GM21381 (cell line): ENCODE results near the gene ARG2.

Source experiments
- ATAC-seq: cut with Tn5 transposase; IDR thresholded peaks from one replicate; pipeline ENCODE4 v1.9.1; 2021; ENCODE audit warnings: mild to moderate bottlenecking, moderate library complexity; ENCODE audit not compliant: unreplicated experiment

Gene ARG2

DNA sequence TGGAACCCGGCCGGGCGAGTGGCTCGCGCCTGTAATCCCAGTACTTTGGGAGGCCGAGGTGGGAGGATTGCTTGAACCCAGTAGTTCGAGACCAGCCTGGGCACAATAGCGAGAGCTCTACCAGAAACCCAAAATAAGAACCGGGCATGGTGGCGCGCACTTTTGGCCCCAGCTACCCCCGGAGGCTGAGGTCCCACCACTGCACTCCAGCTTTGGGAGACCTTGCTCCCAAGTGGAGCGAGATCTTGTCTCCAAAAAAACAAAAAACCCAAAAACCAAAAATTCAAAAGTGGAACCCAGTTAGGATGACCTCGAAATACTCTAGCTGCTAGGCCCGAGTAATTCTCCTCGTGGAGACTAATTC, 55.5 kb downstream of the ARG2 start:
- no peak for ATAC-seq

DNA sequence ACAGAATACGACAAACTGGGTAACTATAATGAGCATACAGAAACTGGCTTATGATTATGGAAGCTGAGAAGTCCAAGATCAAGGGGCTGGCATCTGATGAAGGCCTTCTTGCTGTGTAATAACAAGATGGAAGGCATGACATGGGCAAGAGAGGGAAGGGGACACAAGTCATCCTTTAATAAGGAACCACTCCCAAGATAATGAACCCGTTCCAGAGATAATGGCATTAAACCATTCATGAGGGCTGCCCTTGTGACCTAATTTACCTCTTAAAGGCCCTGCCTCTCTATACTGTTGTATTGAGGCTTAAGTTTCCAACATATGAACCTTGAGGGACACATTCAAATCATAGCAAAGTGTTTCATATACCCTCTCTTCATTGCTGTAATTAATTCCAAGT, 59.3 kb downstream of the ARG2 start:
- ATAC-seq: no peak

DNA sequence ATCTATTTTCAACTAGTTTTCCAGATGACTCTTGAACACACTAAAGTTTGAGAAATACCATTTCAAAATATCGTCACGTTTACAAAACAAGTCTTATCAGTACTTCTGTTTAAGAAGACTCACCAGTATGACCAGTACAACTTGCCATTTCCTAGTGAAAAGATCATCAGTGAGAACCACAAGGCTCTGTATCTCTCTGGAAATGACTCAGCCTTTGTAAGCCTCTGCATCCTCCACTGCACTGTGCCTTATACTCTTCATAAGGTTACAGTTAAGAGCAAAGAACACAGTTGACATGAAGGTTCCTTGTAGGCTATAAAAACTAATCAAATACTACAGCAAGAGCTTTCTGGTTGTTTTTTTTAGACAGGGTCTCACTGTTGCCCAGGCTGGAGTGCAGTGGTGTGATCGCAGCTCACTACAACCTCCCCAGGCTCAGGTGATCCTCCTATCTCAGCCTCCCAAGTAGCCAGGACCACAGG, 60.4 kb downstream of the ARG2 start:
- ATAC-seq: peak; percentile 91

DNA sequence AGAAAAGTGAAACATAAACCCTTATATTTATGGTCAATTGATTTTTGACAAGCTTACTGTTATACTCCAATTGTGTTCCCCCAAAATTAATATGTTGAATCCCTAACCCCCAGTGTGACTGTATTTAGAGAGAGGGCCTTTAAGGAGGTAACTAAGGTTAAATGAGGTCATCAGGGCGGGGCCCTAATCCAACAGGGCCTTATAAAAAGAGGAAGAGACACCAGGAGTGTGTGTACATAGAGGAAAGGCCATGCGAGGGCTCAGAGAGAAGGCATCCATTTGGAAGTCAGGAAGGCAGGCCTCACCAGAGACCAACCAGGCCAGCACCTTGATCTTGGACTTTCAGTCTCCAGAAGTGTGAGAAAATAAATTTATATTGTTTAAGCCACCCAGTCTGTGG, 61.2 kb downstream of the ARG2 start:
- ATAC-seq: no peak

DNA sequence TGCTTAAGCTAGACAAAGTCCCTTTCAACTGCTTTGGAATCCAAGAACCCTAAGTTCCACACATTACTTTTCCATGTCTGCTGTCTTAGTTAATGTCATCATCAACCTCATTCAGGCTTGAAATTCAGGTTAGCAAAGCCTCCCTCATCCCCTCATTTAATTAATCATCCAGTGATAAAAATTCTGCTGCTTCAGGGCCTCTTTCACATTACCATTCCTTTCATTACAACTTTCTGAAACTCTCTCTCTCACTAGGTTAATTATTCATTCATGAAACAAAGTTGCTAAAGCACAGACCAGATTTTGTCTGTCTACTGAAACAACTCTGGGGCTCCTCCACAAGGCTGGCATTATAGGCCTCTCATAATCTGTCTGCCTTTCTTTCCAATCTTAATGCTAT, 64.1 kb downstream of the ARG2 start:
- ATAC-seq: no peak

DNA sequence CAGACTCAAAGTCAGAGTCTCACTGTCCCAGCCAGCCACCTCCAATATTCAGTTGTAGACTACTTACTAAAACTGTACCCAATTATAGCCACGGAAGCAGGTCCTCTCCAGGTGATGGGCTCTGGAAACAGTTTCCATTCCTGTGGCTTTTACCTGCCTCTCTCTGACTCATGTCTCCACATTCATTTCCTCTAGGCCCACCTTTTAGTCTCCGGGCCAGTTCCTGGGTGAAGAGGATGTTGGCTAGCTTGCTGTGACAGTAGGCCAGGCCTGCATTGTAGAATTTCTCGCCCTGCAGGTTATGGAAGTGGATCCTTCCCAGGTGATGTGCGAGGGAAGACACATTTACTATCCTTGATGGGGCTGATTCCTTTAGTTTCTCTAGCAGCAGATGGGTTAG, 70.3 kb downstream of the ARG2 start:
- no peak for ATAC-seq

DNA sequence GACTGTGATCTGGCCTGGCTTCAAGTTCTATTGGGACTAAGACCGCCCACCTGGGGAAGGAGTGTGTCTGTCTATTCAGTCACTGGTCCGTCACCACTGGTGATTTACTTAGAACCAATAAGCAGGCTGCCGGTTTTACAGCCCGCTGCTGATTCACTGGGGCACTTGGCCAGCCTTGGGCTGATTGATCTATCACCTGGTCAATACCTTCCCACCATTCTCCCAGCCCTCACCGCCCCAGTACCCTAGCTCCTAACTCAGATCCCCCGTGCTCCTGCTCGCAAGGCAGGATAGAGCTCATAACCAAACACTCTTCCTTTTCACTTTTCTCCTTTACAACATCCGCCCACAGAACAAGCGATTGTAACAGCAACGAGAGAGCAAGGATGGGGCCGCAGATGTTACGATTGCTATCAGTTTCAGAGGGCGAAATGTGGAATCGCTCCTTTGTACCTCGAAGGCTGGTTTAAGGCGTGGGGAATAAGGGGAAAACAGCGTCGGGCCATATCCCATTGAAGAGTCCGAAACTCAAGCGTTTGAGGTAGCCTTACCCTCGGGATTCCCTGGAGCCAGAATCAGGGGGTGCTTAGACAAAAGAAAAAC, 75.2 kb downstream of the ARG2 start:
- peak; percentile 91 for ATAC-seq

DNA sequence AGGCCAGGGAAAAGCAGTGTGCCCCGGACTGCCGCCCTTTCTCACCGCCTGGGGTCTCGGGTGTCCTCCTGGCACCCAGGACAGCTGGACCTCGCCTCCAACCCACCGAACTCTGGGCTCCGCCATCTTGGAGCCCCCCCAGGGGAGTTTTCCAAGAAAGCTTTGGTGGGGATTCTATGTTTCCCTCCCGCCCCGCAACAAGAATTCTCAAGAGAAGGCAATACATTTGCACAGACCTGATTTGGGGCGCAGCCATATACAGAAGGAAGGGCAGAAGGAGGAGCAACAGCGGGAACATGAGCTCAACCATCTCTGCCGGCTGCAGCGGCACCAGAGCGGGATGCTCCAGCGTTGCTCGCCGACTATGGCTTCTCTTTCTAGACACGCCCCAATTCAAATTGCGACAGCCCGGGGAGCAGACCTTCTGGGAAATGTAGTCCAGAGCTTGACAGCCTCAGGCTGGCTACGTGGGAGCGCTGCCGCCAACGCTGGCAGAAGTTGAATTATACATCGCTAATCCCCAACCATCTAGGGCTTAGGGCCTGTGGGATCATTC, 75.8 kb downstream of the ARG2 start, which contains the start of gene RDH11:
TSS of gene RDH11 (minus strand) at position 371 of the 556 bp plus-strand sequence. CDS start at position 310, 61 bp downstream.
- peak; percentile 85 for ATAC-seq

DNA sequence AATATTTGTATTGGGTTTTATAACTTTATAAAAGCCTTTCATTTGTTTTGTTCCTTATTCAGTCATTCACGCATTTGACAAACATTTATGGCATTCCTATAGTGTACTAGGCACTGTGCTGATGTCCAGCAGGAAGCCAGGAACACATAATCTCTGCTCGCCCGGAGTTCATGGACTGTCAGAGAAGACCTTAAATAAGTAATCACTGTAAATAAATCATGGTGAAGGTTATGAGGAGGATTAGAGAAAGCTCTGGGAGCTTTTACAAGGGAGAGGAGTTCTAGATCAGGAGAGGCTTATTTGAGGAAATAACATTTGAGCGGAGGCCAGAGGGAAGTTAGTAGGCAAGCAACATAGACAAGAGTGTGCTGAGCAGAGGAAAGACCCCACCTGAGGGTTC, 77.3 kb downstream of the ARG2 start:
- ATAC-seq: no peak

DNA sequence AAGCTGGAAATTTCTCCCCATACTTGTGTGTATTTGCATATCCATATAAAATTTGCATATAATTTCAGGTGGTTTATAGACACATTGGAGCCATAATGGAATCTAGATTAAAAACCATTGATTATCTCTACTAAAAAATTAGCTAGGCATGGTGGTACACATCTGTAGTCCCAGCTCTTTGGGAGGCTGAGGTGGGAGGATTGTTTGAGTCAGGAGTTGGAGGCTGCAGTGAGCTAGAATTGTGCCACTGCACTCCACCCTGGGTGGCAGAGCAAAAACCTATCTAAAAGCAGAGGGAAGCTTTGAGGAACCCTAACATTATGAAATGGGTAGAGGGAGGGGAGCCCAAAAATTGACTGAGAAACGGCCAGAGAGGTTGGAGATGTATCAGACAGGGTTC, 78.5 kb downstream of the ARG2 start:
- ATAC-seq: no peak
